ENCODE measurements around the gene C1orf232. TPM values are rescaled to one million over a fixed set of nuclear protein-coding genes. Genes with fewer than 3 reads are reported as not detected.

C1orf232 gene
- total and polyA plus RNA-seq, 2 of the 13 experiments (the other 11 are each of a cell fraction or from before 2014, with no cell fraction given), result not detected

DNA sequence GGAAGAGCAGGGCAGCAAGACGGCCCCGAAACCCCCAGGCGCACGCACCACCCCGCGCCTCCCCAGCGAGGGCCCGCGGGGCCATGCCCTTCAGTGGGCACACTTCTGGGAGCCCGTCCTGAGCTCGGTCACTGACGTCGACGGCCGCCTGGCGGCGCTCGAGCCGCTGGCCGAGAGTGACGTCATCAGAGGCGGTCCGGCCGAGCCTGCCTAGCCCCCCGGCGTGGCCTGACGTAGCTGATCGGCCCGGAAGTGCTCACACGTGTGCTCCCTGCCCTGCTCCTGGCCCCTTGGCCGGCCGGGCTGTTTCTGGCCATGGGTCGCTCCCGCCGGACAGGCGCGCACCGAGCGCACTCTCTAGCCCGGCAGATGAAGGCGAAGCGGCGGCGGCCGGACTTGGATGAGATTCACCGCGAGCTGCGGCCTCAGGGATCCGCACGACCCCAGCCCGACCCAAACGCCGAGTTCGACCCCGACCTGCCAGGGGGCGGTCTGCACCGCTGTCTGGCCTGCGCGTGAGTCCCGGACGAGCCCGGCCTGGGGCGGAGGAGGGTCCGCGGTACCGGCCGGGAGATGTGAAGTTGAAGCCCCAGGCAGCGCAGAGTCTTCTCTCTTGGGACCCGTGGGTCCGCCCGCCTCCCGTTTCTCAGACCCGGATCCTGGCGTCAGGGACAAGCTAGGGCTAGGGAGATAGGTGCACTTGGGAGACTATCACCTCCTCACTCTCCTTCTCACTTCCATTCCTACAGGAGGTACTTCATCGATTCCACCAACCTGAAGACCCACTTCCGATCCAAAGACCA, 1.1 kb upstream of the C1orf232 start, which contains the start of gene ZNF593 (continued):
- TF ChIP-seq REXO4 (CRISPR knock-in tag; IDR thresholded peaks at IDR 0.05; ENCODE audit: borderline replicate concordance) (no peak), KDM3A (CRISPR knock-in tag; IDR thresholded peaks at IDR 0.05; ENCODE audit: low read depth) (peak; percentile 66; the same call in 1 of the 2 replicates), ZNF180 (CRISPR knock-in tag; IDR thresholded peaks at IDR 0.05; ENCODE audit: borderline replicate concordance, low read depth) (0 out of 2 replicates have a peak, but pooled peaks have one; percentile 37), ZC3H13 (CRISPR knock-in tag; IDR thresholded peaks at IDR 0.05) (peak; percentile 93), PHF20 (CRISPR knock-in tag; IDR thresholded peaks at IDR 0.05) (peak; percentile 90), ZMYM3 (CRISPR knock-in tag; IDR thresholded peaks at IDR 0.05) (peak; percentile 68; the same call in 1 of the 2 replicates), CAMTA2 (CRISPR knock-in tag; IDR thresholded peaks at IDR 0.05; ENCODE audit: borderline replicate concordance) (peak; percentile 98; the same call in 1 of the 2 replicates), KLF16 (CRISPR knock-in tag; IDR thresholded peaks at IDR 0.05) (peak in 1 of 2 experiments; percentile 88; a peak in 2 of 4 replicates), MAZ (IDR thresholded peaks at IDR 0.05; ENCODE audit: borderline replicate concordance, low read depth, low read length) (peak; percentile 91), MAZ (CRISPR knock-in tag; IDR thresholded peaks at IDR 0.05; ENCODE audit: low read depth) (peak; percentile 97), ZNF253 (CRISPR knock-in tag; IDR thresholded peaks at IDR 0.05; ENCODE audit: borderline replicate concordance) (no peak; the same call in 1 of the 2 replicates), ARNTL (CRISPR knock-in tag; IDR thresholded peaks at IDR 0.05) (peak; percentile 86), ZNF160 (CRISPR knock-in tag; IDR thresholded peaks at IDR 0.05) (peak; percentile 97), GATAD2A (CRISPR knock-in tag; IDR thresholded peaks at IDR 0.05) (peak; percentile 65), ZNF557 (CRISPR knock-in tag; IDR thresholded peaks at IDR 0.05) (peak; percentile 80; the same call in 1 of the 2 replicates), STAT5B (CRISPR knock-in tag; IDR thresholded peaks at IDR 0.05) (no peak), ZNF24 (IDR thresholded peaks at IDR 0.05) (no peak), ZNF143 (CRISPR knock-in tag; IDR thresholded peaks at IDR 0.05) (0 out of 2 replicates have a peak, but pooled peaks have one; percentile 30), IRX3 (CRISPR knock-in tag; IDR thresholded peaks at IDR 0.05; ENCODE audit: borderline replicate concordance, low read depth) (peak; percentile 93; the same call in 1 of the 2 replicates), CENPT (CRISPR knock-in tag; IDR thresholded peaks at IDR 0.05; ENCODE audit: low read depth) (0 out of 2 replicates have a peak, but pooled peaks have one; percentile 58)
- TF ChIP-seq, protein P1, sequence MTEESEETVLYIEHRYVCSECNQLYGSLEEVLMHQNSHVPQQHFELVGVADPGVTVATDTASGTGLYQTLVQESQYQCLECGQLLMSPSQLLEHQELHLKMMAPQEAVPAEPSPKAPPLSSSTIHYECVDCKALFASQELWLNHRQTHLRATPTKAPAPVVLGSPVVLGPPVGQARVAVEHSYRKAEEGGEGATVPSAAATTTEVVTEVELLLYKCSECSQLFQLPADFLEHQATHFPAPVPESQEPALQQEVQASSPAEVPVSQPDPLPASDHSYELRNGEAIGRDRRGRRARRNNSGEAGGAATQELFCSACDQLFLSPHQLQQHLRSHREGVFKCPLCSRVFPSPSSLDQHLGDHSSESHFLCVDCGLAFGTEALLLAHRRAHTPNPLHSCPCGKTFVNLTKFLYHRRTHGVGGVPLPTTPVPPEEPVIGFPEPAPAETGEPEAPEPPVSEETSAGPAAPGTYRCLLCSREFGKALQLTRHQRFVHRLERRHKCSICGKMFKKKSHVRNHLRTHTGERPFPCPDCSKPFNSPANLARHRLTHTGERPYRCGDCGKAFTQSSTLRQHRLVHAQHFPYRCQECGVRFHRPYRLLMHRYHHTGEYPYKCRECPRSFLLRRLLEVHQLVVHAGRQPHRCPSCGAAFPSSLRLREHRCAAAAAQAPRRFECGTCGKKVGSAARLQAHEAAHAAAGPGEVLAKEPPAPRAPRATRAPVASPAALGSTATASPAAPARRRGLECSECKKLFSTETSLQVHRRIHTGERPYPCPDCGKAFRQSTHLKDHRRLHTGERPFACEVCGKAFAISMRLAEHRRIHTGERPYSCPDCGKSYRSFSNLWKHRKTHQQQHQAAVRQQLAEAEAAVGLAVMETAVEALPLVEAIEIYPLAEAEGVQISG (CRISPR knock-in tag; IDR thresholded peaks at IDR 0.05), result peak; percentile 90
- TF ChIP-seq, protein P2, sequence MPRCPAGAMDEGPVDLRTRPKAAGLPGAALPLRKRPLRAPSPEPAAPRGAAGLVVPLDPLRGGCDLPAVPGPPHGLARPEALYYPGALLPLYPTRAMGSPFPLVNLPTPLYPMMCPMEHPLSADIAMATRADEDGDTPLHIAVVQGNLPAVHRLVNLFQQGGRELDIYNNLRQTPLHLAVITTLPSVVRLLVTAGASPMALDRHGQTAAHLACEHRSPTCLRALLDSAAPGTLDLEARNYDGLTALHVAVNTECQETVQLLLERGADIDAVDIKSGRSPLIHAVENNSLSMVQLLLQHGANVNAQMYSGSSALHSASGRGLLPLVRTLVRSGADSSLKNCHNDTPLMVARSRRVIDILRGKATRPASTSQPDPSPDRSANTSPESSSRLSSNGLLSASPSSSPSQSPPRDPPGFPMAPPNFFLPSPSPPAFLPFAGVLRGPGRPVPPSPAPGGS (CRISPR knock-in tag; IDR thresholded peaks at IDR 0.05), result peak; percentile 89
- TF ChIP-seq, protein P3, sequence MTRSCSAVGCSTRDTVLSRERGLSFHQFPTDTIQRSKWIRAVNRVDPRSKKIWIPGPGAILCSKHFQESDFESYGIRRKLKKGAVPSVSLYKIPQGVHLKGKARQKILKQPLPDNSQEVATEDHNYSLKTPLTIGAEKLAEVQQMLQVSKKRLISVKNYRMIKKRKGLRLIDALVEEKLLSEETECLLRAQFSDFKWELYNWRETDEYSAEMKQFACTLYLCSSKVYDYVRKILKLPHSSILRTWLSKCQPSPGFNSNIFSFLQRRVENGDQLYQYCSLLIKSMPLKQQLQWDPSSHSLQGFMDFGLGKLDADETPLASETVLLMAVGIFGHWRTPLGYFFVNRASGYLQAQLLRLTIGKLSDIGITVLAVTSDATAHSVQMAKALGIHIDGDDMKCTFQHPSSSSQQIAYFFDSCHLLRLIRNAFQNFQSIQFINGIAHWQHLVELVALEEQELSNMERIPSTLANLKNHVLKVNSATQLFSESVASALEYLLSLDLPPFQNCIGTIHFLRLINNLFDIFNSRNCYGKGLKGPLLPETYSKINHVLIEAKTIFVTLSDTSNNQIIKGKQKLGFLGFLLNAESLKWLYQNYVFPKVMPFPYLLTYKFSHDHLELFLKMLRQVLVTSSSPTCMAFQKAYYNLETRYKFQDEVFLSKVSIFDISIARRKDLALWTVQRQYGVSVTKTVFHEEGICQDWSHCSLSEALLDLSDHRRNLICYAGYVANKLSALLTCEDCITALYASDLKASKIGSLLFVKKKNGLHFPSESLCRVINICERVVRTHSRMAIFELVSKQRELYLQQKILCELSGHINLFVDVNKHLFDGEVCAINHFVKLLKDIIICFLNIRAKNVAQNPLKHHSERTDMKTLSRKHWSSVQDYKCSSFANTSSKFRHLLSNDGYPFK (CRISPR knock-in tag; IDR thresholded peaks at IDR 0.05; ENCODE audit: borderline replicate concordance), result peak; percentile 87

Measured in HepG2 (cell line).